HG02885 (cell line): ENCODE measurements around the gene SLC25A34.

ENCODE experiments used
- ATAC-seq: cut with Tn5 transposase; IDR thresholded peaks from one replicate; pipeline ENCODE4 v1.9.1; 2021; ENCODE audit warnings: mild to moderate bottlenecking; ENCODE audit not compliant: unreplicated experiment, poor library complexity

Gene SLC25A34

GRCh38 chr1:15748690-15749398, 12.8 kb downstream of the SLC25A34 start:
- no peak for ATAC-seq

GRCh38 chr1:15749399-15750291, 13.6 kb downstream of the SLC25A34 start:
- ATAC-seq = no peak

- ATAC-seq = no peak
Observed at GRCh38 chr1:15750924-15751323, 14.9 kb downstream of the SLC25A34 start.

- no peak for ATAC-seq
Observed at GRCh38 chr1:15751717-15752116, 15.7 kb downstream of the SLC25A34 start.

- no peak for ATAC-seq
Observed at GRCh38 chr1:15753776-15754175, 17.7 kb downstream of the SLC25A34 start.

GRCh38 chr1:15755021-15755645, 19.1 kb downstream of the SLC25A34 start:
- no peak for ATAC-seq

- no peak for ATAC-seq
Observed at GRCh38 chr1:15755646-15756040, 19.6 kb downstream of the SLC25A34 start.

- ATAC-seq = no peak
Observed at GRCh38 chr1:15756143-15757015, 20.3 kb downstream of the SLC25A34 start.

GRCh38 chr1:15757016-15757543, 21.0 kb downstream of the SLC25A34 start:
- no peak for ATAC-seq

- no peak for ATAC-seq
Observed at GRCh38 chr1:15757575-15758342, 21.7 kb downstream of the SLC25A34 start.

- no peak for ATAC-seq
Observed at GRCh38 chr1:15758343-15758931, 22.4 kb downstream of the SLC25A34 start, which contains the start of gene FBLIM1. FBLIM1 (plus strand) TSS chr1:15758795; CDS start chr1:15764984, 6,189 bp downstream.

GRCh38 chr1:15758953-15759661, 23.0 kb downstream of the SLC25A34 start:
- ATAC-seq = no peak

- ATAC-seq = no peak
Observed at GRCh38 chr1:15760520-15761211, 24.6 kb downstream of the SLC25A34 start.

GRCh38 chr1:15761366-15762128, 25.5 kb downstream of the SLC25A34 start:
- ATAC-seq = no peak

GRCh38 chr1:15762546-15762945, 26.5 kb downstream of the SLC25A34 start:
- no peak for ATAC-seq

GRCh38 chr1:15764269-15764764, 28.3 kb downstream of the SLC25A34 start:
- ATAC-seq = no peak

GRCh38 chr1:15764890-15765289, 28.8 kb downstream of the SLC25A34 start:
- ATAC-seq = no peak
